ENCODE data around the gene SERPINH1.

Gene SERPINH1

GRCh38 chr11:75556275-75556674 is 5.8 kb upstream of the SERPINH1 start:
- no peak overlapping the region for H3K27ac ChIP-seq (replicated peaks)
- H3K4me3 ChIP-seq (replicated peaks; ENCODE audit: insufficient read depth, low read length): no peak overlapping the region
- H3K27me3 ChIP-seq (ENCODE audit: insufficient read depth, poor library complexity, severe bottlenecking): peaks cover 10% of the 10 kb centered on the region
- DNase-seq (ENCODE audit: low read depth in 1 of 2, low spot score in 1 of 2): no peak
- TF ChIP-seq CTCF (IDR thresholded peaks at IDR 0.05; ENCODE audit: insufficient read depth, low read length) (no peak), REST (IDR thresholded peaks at IDR 0.05; ENCODE audit: insufficient replicate concordance, low read depth) (no peak), POLR2AphosphoS5 (IDR thresholded peaks at IDR 0.05; ENCODE audit: low read depth) (no peak), GABPA (IDR thresholded peaks at IDR 0.05; ENCODE audit: low read depth) (no peak), SPI1 (IDR thresholded peaks at IDR 0.05; ENCODE audit: borderline replicate concordance, low read depth) (no peak)

- DNase-seq (ENCODE audit: low read depth in 1 of 2, low spot score in 1 of 2): no peak
- H3K27me3 ChIP-seq (ENCODE audit: insufficient read depth, poor library complexity, severe bottlenecking): peaks cover 26% of the 10 kb centered on the region
- H3K4me3 ChIP-seq (replicated peaks; ENCODE audit: insufficient read depth, low read length): no peak overlapping the region
- TF ChIP-seq REST (IDR thresholded peaks at IDR 0.05; ENCODE audit: insufficient replicate concordance, low read depth) (no peak), CTCF (IDR thresholded peaks at IDR 0.05; ENCODE audit: insufficient read depth, low read length) (no peak), SPI1 (IDR thresholded peaks at IDR 0.05; ENCODE audit: borderline replicate concordance, low read depth) (no peak), GABPA (IDR thresholded peaks at IDR 0.05; ENCODE audit: low read depth) (no peak), POLR2AphosphoS5 (IDR thresholded peaks at IDR 0.05; ENCODE audit: low read depth) (no peak)
- H3K27ac ChIP-seq (replicated peaks): no peak overlapping the region
These were observed 4.2 kb upstream of the SERPINH1 start for GRCh38 chr11:75557666-75558494.

- no peak for DNase-seq (ENCODE audit: low read depth in 1 of 2, low spot score in 1 of 2)
- Histone ChIP-seq H3K27me3 (ENCODE audit: insufficient read depth, poor library complexity, severe bottlenecking) (peaks cover 29% of the 10 kb centered on the region), H3K4me3 (replicated peaks; ENCODE audit: insufficient read depth, low read length) (no peak overlapping the region), H3K27ac (replicated peaks) (no peak overlapping the region)
- no peak for TF ChIP-seq CTCF (IDR thresholded peaks at IDR 0.05; ENCODE audit: insufficient read depth, low read length)
- TF ChIP-seq REST (IDR thresholded peaks at IDR 0.05; ENCODE audit: insufficient replicate concordance, low read depth): no peak
- no peak for TF ChIP-seq SPI1 (IDR thresholded peaks at IDR 0.05; ENCODE audit: borderline replicate concordance, low read depth)
- no peak for TF ChIP-seq POLR2AphosphoS5 (IDR thresholded peaks at IDR 0.05; ENCODE audit: low read depth)
- no peak for TF ChIP-seq GABPA (IDR thresholded peaks at IDR 0.05; ENCODE audit: low read depth)
These were observed 2.9 kb upstream of the SERPINH1 start for GRCh38 chr11:75558939-75559843.

Data from HL-60 (cell line).